Measurements from ENCODE around the gene NUBP1.

GRCh38 chr16:10729104-10730048, 14.3 kb upstream of the NUBP1 start:
- TF ChIP-seq CTCF (IDR thresholded peaks at IDR 0.05; ENCODE audit: insufficient read depth, low read length, poor library complexity, severe bottlenecking): no peak
- no peak for TF ChIP-seq EZH2phosphoT487 (conservative IDR thresholded peaks at IDR 0.05; ENCODE audit: low read length)
